Breast epithelium (tissue), 4 donors: ENCODE data around the gene JCHAIN. TPM values are rescaled to one million over a fixed set of nuclear protein-coding genes. Genes with fewer than 3 reads are reported as not detected.
"Not testable (repeated sequence)": the region's sequence is repeated elsewhere in the genome, so short reads cannot be mapped to it uniquely, and the experiment has no call there.

Experiments used
- DNase-seq, 2 donors: peaks; one replicate each; pipeline ENCODE4 v3.0.0-alpha.2; 2019; ENCODE audit warnings: low spot score in 2 of 2
- H3K27ac ChIP-seq, 2 donors: fragments of 200-600 bp; sonication (generic) in 1 of 2; one replicate each; pipeline ENCODE4 v1.5.1; 2016 to 2019; ENCODE audit warnings: mild to moderate bottlenecking in 1 of 2
- H3K27me3 ChIP-seq, 2 donors: fragments of 200-600 bp; sonication (generic) in 1 of 2; one replicate each; pipeline versions ENCODE4 v1.5.1 to v1.6.0; 2017 to 2019; ENCODE audit warnings: control low read depth in 1 of 2, mild to moderate bottlenecking in 1 of 2
- H3K36me3 ChIP-seq: fragments of 200-600 bp; one replicate; pipeline ENCODE4 v1.5.1; 2019
- H3K4me1 ChIP-seq, 2 donors: fragments of 200-600 bp; sonication (generic); one replicate each; pipeline ENCODE4 v1.5.1; 2016 to 2019; ENCODE audit warnings: control low read depth in 1 of 2
- H3K4me3 ChIP-seq, 3 donors: fragments of 200-600 bp; sonication (generic); 1 replicate in 2 of 3; 2 replicates in 1 of 3; pipeline ENCODE4 v1.5.1; 2016 to 2019; ENCODE audit warnings: mild to moderate bottlenecking in 3 of 3, moderate library complexity in 2 of 3
- H3K9me3 ChIP-seq, 2 donors: fragments of 200-600 bp; sonication (generic) in 1 of 2; one replicate each; pipeline ENCODE4 v1.5.1; 2016 to 2019; ENCODE audit warnings: control low read depth in 1 of 2
- CTCF ChIP-seq, 3 donors: fragments of 450-650 bp; IDR thresholded peaks; one replicate each; pipeline ENCODE4 v1.5.1; 2016 to 2017; ENCODE audit warnings: antibody characterized with exemption in 3 of 3, mild to moderate bottlenecking in 3 of 3, moderate library complexity in 3 of 3
- POLR2A ChIP-seq: fragments of 450-650 bp; IDR thresholded peaks from one replicate; pipeline ENCODE4 v1.6.1; 2016; ENCODE audit warnings: antibody characterized with exemption, mild to moderate bottlenecking, moderate library complexity
- POLR2AphosphoS5 ChIP-seq, 3 donors: sonication (generic); formaldehyde crosslinking; IDR thresholded peaks; one replicate each; pipeline ENCODE4 v1.6.1; 2017; ENCODE audit warnings: antibody characterized with exemption in 3 of 3
- intact Hi-C: fragments of 100-400 bp; cut with DNase I; formaldehyde crosslinking; loops from one replicate; pipeline ENCODE4 v1.15.1; 2023; ENCODE audit warnings: low total_unique reads
- total RNA-seq, 3 donors: library from RNA; depleted of rRNA; stranded (reverse); fragments of >200 nt; gene quantifications; one replicate each; pipeline ENCODE4 v1.1.0, GENCODE V29; 2016

Gene JCHAIN
- total RNA-seq, 3 donors from 2014 or later: 10.1 to 700 (median 337) TPM

DNA sequence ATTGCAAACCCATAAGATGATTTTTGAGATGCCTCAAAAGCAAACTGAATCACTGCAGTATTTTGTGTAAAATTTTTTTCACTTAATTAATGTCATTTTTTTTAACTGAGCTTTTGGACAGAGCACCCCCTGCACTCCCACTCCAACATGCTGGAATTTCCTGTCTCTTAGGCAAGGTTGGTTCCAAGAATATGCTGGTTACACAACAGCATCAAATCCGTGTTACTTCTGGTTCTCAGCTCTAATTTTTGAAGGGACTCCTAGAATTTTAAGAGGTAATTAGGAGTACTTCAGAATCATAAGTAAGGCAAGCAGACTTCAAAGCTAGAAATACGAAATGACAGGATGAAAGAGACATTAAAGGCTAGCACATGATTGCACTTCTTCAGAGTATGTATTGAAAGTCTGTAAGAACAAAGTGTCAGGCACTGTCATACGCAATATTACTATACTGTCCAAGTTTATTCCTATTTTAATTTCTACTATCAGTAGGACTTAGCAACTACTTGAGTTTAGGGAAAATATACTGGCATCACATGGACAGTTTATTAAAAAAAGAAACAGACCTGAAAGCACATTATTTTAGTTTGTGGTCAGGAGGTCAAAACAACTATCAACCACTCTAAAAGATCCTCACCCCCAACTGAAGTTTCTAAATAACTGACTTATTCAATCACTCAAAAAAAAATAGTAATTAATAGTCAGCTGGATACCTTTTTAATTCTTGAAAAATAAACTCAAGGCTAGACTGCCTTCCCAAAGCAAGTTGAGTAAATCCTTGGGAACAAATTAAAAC, 1.6 kb upstream of the JCHAIN start:
- no peaks in the 10 kb centered on the region for H3K36me3 ChIP-seq
- peak overlapping the region; percentile 22 to 25 for H3K27ac ChIP-seq
- H3K27me3 ChIP-seq: no peaks in the 10 kb centered on the region
- DNase-seq: no peak
- H3K4me3 ChIP-seq: no peak overlapping the region
- intact Hi-C loops: no loop called here
- TF ChIP-seq POLR2A (no peak), POLR2AphosphoS5 (IDR thresholded peaks at IDR 0.05) (no peak), CTCF (IDR thresholded peaks at IDR 0.05) (no peak)
- no peaks in the 10 kb centered on the region for H3K9me3 ChIP-seq
- no peaks in the 10 kb centered on the region for H3K4me1 ChIP-seq

DNA sequence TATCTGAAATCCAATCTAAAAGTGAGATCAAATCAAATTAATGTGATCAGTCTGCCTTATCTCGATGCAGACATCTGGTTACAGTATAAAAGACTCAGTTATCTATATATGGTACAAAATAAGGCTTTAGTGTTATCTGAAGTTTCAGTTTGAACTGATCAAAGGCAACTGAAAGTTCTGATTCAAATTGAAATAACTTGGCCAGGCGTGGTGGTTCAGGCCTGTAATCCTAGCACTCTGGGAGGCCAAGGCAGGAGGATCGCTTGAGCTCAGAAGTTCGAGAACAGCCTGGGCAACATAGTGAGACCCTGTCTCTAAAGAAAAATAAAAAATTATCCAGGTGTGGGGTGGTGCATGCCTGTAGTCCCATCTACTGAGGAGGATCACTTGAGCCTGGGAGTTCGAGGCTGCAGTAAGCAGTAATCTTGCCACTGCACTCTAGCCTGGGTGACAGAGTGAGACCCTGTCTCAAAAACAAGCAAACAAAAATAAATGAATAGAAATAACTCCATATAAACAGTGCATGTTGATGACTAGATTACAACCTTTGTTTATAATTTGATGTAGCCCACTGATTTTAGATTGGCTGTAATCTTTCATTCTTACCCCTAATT, 4.9 kb downstream of the JCHAIN start:
- intact Hi-C loops, H3K36me3 ChIP-seq, DNase-seq, H3K27ac ChIP-seq, H3K9me3 ChIP-seq, H3K27me3 ChIP-seq, H3K4me3 ChIP-seq, H3K4me1 ChIP-seq: not testable (repeated sequence)

GRCh38 chr4:70660106-70660505, 6.2 kb downstream of the JCHAIN start:
- no peaks in the 10 kb centered on the region for H3K9me3 ChIP-seq
- TF ChIP-seq POLR2AphosphoS5 (IDR thresholded peaks at IDR 0.05): no peak
- no peak for TF ChIP-seq POLR2A
- no peak for TF ChIP-seq CTCF (IDR thresholded peaks at IDR 0.05)
- H3K4me1 ChIP-seq: no peaks in the 10 kb centered on the region
- DNase-seq: no peak
- intact Hi-C loops: no loop called here
- no peaks in the 10 kb centered on the region for H3K36me3 ChIP-seq
- H3K27me3 ChIP-seq: no peaks in the 10 kb centered on the region
- H3K4me3 ChIP-seq: no peak overlapping the region
- no peak overlapping the region for H3K27ac ChIP-seq

DNA sequence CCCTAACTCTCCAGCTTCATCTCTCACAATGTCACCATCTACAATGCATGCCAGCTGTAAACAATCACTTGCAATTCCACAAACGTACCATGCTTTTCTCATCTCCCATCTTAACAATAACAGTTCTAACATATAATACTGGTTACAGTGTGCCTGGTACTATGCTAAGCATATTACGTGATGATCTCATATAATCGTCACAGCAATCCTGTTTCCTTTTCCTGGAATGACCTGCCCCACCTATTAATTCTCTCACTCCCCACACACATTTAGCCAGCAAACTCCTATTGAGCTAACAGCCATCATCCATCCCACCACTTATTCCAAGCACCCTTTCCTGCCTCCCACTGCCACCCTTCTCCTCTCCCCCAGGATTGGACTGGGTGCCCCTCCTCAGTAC, 7.9 kb downstream of the JCHAIN start:
- TF ChIP-seq POLR2A (no peak), POLR2AphosphoS5 (IDR thresholded peaks at IDR 0.05) (no peak), CTCF (IDR thresholded peaks at IDR 0.05) (no peak)
- H3K27ac ChIP-seq: no peak overlapping the region
- no peaks in the 10 kb centered on the region for H3K36me3 ChIP-seq
- no peaks in the 10 kb centered on the region for H3K4me1 ChIP-seq
- H3K4me3 ChIP-seq: no peak overlapping the region
- no peak for DNase-seq
- H3K27me3 ChIP-seq: no peaks in the 10 kb centered on the region
- intact Hi-C loops: no loop called here
- H3K9me3 ChIP-seq: no peaks in the 10 kb centered on the region

DNA sequence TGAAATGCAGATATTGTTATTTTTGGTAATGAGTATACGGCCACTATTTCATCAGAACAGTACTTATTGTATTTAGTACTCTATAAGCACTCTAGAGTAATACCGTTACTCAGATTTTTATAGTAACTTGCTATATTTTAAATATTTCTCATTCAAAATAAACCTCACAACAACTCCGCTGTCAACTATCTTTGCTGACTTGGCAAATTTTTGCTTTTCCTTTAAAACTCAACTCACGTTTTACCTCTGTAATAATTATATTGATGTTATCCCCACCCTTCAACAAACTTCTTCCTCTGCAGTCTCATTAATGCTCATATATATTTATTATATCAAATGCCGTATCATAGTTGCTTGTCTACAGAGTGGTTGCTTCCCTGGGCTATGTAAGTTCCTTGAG, 9.0 kb downstream of the JCHAIN start:
- H3K36me3 ChIP-seq: no peaks in the 10 kb centered on the region
- DNase-seq: no peak
- intact Hi-C loops: no loop called here
- H3K4me3 ChIP-seq: no peak overlapping the region
- TF ChIP-seq CTCF (IDR thresholded peaks at IDR 0.05) (no peak), POLR2AphosphoS5 (IDR thresholded peaks at IDR 0.05) (no peak), POLR2A (no peak)
- no peak overlapping the region for H3K27ac ChIP-seq
- H3K9me3 ChIP-seq: no peaks in the 10 kb centered on the region
- H3K4me1 ChIP-seq: no peaks in the 10 kb centered on the region
- H3K27me3 ChIP-seq: no peaks in the 10 kb centered on the region
